GM19025 (cell line): ENCODE results near the gene TPPP.
"Not testable (repeated sequence)": the region's sequence is repeated elsewhere in the genome, so short reads cannot be mapped to it uniquely, and the experiment has no call there.

Source experiments
- ATAC-seq: cut with Tn5 transposase; IDR thresholded peaks from one replicate; pipeline ENCODE4 v1.9.1; 2021; ENCODE audit warnings: mild to moderate bottlenecking, low read depth, moderate library complexity; ENCODE audit not compliant: unreplicated experiment

TPPP gene

DNA sequence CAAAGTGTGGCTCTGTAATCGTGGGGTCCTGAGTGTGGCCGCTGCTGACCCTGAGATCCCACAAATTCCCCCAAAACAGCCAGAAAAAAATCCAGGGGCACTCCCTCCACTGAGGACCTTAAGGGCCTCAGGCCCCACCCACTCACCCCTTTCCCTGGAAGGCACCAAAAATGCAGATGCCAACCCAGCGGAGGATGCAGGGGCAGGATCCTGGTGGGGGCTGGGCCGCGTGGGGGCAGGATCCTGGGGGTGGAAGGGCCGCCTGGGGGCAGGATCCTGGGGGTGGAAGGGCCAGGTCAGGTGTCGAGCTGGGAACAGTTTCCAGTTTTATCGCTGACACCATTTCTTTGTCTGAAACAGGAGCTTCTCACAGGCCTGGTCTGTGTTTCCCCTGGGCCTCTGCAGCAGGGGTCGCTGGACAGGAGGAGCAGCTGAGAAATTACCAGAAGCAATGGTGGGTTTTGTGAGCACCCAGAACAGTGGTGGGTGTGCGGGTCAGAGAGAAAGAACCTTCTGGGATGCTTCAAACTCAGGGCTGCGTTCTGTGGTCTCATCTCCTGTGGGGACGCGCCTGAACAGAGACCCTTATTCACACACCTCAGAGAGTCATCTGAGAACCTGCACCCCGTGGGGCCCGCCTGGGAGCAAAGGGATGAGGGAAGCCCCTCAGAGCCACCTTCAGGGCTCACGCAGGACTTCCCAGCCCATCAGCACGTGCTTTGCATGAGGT, 13.8 kb downstream of the TPPP start:
- not testable (repeated sequence) for ATAC-seq

DNA sequence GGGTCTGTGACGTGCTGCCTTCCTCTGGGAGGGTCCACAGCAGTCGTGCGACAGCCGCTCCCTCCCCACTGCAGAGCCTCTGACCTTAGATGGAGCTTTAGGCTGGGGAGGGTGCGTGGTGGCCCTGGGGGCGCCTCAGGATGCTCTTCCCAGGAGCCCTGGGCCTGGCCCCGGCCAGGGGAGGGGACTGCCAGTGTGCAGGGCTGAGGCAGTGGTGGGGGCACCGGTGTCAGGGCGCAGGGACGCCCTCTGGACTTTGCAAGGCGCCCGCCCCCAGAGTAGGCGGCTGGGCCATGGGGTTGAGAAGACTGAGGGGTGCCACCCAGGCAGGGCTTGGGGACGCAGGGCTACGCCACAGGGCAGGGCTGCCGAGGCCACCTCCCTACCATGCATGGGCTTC, 14.6 kb downstream of the TPPP start:
- ATAC-seq: not testable (repeated sequence)

DNA sequence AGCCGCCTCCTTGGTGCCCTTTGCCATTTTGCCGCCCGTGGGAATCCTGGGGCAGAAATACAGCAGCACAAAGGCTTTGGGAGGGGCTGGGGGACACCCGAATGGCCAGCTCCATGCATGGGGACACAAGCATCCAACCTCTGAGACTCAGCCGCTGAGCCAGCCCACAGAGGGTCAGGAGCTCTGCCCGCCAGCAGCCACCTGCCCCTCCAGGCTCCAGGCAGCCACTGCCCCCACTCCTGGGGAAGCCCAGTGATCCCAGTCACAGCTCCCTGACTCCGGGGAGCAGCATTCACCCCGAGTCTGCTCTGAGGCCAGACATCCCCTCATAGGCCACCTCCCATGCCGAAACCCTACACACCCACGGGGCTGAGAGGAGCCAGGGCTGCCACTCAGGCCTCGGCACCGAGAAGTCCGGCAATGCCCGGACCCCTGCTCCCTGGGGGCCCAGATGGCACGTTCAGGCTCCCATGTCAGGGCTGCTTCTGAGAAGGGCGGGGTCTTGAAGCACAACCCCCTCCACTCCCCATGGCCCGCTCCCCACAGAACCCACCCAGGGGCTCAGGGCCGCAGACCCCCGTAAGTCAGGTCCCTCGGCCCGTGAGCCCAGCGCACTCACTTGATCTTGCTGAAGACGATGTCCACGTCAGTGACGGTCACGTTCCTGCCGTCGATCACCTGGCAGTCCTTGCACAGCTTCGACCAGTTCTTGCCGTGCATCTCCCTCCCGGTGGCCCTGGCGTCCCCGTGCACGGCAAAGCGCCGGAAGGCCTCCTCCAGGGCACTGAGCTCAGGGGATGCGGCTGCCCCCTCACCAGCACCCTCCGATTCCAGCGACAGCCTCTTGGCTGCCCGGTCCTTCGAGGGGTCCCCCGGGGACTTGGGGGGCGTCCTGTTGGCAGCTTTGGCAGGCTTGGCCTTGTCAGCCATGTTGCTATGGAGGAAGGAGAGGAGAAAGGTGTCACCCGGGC, 15.7 kb downstream of the TPPP start:
- ATAC-seq: no peak

DNA sequence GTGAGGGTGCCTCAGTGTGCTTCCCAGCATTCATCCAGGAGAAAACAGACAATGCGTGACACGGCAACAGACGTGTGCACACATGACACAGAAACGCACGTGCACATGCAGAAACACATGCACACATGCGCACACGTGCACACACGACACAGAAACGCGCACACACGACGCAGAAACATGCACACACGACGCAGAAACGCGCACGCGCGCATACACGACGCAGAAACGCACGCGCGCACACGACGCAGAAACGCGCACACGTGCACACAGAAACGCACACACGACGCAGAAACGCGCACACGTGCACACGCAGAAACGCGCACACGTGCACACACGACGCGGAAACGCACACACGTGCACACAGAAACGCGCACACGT, 16.5 kb downstream of the TPPP start:
- no peak for ATAC-seq

DNA sequence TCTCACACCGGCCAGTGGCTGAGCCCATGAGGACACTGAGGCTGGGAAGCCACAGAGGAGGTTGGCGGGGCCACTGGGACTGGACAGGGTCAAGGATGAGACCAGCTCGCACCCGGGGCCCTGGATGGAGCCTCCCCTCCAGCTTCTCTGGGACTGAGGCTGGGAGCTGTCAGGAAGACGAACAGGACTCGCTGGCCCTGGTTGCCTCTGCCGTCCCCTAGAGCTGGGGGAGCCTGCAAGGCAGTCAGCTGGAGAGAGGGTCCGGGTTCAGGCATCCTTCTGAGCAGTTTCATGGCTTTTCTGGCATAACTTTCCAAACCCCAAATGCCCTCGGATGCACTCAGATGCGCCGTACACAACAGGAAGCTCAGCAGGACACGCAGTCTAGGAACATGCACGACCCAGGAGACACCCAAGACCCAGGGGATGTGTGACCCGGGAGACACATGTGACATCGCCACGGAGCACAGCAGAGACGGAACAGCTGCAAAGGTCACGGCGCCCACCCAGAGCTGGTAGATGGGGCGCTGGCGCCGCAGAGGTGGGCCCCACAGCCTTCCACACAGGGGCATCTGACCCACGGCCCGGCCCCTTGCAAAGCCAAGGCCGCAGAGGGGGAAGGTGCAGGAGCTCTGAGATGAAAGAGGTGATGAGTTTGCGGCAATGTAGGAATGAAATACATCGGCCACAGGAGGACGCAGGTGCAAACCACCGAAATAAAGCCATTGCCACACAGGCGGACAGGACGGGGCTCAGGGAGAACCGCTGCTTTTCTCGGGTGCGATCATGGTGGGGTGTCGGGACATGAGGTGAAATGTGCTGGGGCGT, 17.1 kb downstream of the TPPP start:
- ATAC-seq: no peak

DNA sequence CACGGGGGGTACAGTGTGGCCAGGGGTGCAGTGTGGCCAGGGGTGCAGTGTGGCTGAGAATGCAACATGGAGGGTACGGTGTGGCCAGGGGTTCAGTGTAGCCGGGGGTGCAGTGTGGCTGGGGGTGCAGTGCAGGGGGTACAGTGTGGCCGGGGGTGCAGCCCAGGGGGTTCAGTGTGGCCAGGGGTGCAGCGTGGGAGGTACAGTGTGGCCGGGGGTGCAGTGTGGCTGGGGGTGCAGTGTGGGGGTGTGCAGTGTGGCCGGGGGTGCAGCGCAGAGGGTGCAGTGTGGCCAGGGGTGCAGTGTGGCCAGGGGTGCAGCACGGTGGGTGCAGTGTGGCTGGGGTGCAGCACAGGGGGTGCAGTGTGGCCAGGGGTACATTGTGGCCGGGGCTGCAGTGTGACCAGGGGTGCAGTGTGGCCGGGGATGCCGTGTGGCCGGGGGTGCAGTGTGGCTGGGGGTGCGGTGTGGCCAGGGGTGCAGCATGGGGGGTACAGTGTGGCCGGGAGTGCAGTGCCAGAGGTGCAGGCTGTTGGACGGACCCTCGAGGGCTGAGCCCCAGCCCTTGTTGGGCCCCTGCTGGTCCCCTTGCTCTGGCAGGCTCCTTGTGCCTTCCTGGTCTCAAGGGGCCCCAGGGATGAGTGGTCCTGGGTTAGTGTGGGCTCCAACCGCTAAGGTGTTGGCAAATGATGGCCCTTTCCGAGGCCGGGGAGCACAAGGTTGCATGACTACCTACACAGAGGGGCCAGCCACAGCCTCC, 17.9 kb downstream of the TPPP start:
- ATAC-seq: no peak

DNA sequence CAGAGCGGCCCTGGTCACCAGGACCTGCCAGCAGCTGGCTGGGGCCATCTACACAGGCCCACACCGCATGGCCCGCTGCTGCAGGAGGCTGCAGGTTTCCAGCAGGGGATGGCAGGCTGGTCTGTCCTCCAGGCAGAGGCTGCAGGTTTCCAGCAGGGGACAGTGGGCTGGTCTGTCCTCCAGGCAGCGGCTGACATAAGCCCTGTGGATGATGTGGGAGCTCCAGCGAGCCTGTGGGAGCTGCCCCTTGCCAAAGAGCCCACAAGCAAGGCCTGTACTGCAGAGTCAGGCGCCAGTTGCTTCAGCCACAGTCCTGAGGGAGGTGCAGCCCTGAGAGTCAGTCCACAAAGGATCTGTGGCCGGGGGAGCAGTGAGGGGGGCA, 18.5 kb downstream of the TPPP start:
- no peak for ATAC-seq

- no peak for ATAC-seq
These were observed 19.1 kb downstream of the TPPP start for GRCh38 chr5:673831-674629.

- ATAC-seq: no peak
These were observed 19.9 kb downstream of the TPPP start for GRCh38 chr5:673161-673830.

DNA sequence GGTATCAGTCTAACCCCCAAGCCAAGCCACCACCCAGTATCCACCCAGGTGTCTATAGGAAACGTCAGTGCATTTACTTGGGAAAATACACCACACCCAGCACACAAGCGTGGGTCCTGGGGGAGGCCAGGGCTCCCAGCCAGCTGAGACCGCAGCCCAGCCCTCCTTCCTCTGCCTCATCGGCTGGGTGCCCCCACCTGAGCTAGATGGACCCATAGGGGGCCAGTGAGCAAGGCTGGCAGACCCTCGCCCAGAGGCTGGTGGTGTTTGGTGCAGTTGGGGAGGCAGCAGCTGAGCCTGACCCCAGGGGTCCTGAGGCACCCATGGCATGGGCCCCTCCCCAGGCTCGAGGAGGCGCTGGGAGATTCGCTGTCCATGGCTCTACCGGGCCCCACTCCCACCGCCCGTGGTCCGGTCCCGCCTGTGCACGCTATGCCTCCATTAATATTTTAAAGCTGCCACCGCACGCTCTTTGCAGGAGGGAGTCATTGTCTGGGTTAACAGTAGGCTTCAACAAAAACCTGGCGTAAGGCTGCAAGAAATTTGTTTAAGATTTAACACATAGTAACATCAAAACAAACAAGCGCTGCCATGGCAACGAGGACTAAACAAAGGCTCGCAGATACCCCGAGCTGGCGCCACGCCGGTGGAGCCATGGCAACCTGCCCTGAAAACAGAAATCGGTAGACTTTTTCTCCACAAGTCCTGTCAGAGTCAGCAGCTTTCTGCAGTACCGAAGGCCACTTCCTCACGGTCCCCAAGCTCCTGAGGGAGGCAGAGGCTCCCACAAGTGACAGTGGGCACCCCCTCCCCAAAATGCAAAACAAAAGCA, 20.6 kb downstream of the TPPP start:
- no peak for ATAC-seq

- no peak for ATAC-seq
These were observed 21.5 kb downstream of the TPPP start for GRCh38 chr5:671459-672328.

GRCh38 chr5:670396-671270, 22.5 kb downstream of the TPPP start:
- ATAC-seq: no peak

GRCh38 chr5:669842-670395, 23.2 kb downstream of the TPPP start:
- ATAC-seq: no peak

DNA sequence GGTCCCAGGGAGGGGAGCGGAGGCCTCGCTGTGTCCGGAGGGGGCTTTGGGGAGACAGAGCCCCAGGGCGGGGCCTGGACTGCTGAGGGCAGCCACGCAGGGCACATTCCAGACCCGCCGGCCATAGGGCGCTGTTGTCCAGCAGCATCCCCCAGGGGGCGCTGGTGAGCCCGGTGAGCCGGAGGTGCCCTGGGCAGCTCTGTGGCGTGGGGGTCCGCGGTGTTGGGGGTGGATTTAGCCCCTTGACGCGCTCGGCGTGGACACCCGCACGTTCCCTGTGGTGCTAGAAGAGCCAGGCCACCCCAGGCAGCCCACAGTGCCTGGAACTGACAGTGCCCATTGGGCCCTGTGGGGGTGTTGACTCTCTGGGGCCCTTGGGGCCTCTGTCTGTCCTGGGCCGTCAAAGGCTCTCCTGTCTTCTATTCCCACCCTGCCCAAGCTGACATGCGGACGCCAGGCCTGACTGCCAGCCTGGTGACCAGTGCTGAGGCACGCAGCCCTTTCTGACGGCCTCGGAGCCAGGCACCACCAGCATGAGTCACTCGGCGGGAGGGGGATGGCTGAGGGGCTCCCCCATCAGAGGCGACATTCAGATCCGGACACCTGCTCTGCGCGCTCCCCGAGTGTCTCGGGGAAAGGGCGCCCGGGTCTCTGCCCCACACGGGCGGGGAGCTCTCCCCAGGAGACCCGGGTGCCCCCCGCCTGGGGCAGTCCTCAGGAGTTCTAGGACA, 23.9 kb downstream of the TPPP start:
- ATAC-seq: no peak
